HepG2 (cell line): ENCODE results near the gene PRDM11. TPM values are rescaled to one million over a fixed set of nuclear protein-coding genes. Genes with fewer than 3 reads are reported as not detected.

Experiments
- ATAC-seq: fragments of 200-7000 bp; cut with Tn5 transposase; 3 replicates; pipeline ENCODE4 v1.9.1; 2020; ENCODE audit warnings: mild to moderate bottlenecking, moderate library complexity
- BruUV-seq: library from RNA; stranded (reverse); fragments of 400-500 nt; replicated peaks from 2 replicates; lab custom pipeline; 2021; lab: Mats Ljungman, UMichigan
- CTCF ChIA-PET: fragments of 300-600 bp; formaldehyde crosslinking; extraction: SDS; loops from one replicate; lab custom pipeline; 2021; ENCODE audit warnings: low total read pairs, inconsistent platforms, low intra/inter-chr PET ratio; lab: Yijun Ruan, JAX
- POLR2A ChIA-PET: fragments of 350-600 bp; sonication (Branson Sonifier 250); formaldehyde crosslinking; loops from one replicate; lab custom pipeline; 2020; ENCODE audit warnings: antibody characterized with exemption, inconsistent platforms; lab: Yijun Ruan, JAX
- DNase-seq: peaks from one replicate; pipeline ENCODE4 v3.0.0-alpha.2; 2015; ENCODE audit warnings: low spot score
- FAIRE-seq: peaks from 3 replicates; lab custom pipeline; 2011; peaks lifted over from hg19 to GRCh38; lab: Jason Lieb, UNC
- H2AFZ ChIP-seq: one replicate; pipeline ENCODE4 v1.6.1; 2011; ENCODE audit warnings: low read length, inconsistent platforms
- H3K27ac ChIP-seq: fragments of 300-600 bp; 3 replicates; pipeline ENCODE4 v1.8.0; 2011; ENCODE audit warnings: mixed run types, mild to moderate bottlenecking, mixed read lengths, low read length, inconsistent platforms; ENCODE audit not compliant: insufficient read depth; ENCODE audit errors: extremely low read length
- H3K27me3 ChIP-seq, 2 experiments: fragments of 200-600 bp in 1 of 2; 2 replicates in 1 of 2; 3 replicates in 1 of 2; pipeline versions ENCODE4 v1.6.0 to v1.8.0; 2011; ENCODE audit warnings: low read length in 2 of 2, mild to moderate bottlenecking in 2 of 2, moderate library complexity in 2 of 2, inconsistent platforms in 1 of 2; ENCODE audit not compliant: insufficient read depth in 2 of 2, control insufficient read depth in 1 of 2
- H3K36me3 ChIP-seq, 2 experiments: fragments of 200-600 bp in 1 of 2; replicated peaks in 1 of 2; 2 replicates in 1 of 2; 3 replicates in 1 of 2; pipeline versions ENCODE4 v1.5.1 to v1.8.0; 2011; ENCODE audit warnings: low read length in 2 of 2, inconsistent platforms in 1 of 2; ENCODE audit not compliant: insufficient read depth in 2 of 2, control insufficient read depth in 1 of 2
- H3K4me1 ChIP-seq: 2 replicates; pipeline ENCODE4 v1.5.1; 2012; ENCODE audit warnings: low read length, inconsistent platforms; ENCODE audit not compliant: insufficient read depth
- H3K4me2 ChIP-seq: 2 replicates; pipeline ENCODE4 v1.6.0; 2011; ENCODE audit warnings: low read depth, low read length, inconsistent platforms
- H3K4me3 ChIP-seq, 3 experiments: fragments of 200-600 bp in 1 of 3; sonication (generic), shearing (Covaris generic) in 1 of 3; replicated peaks in 1 of 3; 2 replicates each; pipeline ENCODE4 v1.5.1; 2011 to 2016; ENCODE audit warnings: low read length in 3 of 3, inconsistent platforms in 2 of 3, low read depth in 2 of 3, mild to moderate bottlenecking in 2 of 3, control low read depth in 1 of 3, mixed read lengths in 1 of 3; ENCODE audit not compliant: insufficient read depth in 1 of 3
- H3K79me2 ChIP-seq: one replicate; pipeline ENCODE4 v1.6.1; 2011; ENCODE audit warnings: low read length, inconsistent platforms; ENCODE audit not compliant: insufficient read depth
- H3K9ac ChIP-seq: 2 replicates; pipeline ENCODE4 v1.6.0; 2011; ENCODE audit warnings: mild to moderate bottlenecking, low read depth, low read length, inconsistent platforms; ENCODE audit not compliant: insufficient read depth
- H3K9me3 ChIP-seq: 2 replicates; pipeline ENCODE4 v1.5.1; 2012; ENCODE audit warnings: mild to moderate bottlenecking, low read length
- H4K20me1 ChIP-seq: 2 replicates; pipeline ENCODE4 v1.6.0; 2011; ENCODE audit warnings: inconsistent platforms, mild to moderate bottlenecking, low read length, moderate library complexity; ENCODE audit not compliant: insufficient read depth
- BCL6 ChIP-seq: IDR thresholded peaks from 2 replicates; pipeline ENCODE4 v1.6.1; 2016; ENCODE audit warnings: missing genetic modification reagents, missing compliant biosample characterization
- CAMTA2 ChIP-seq: sonication (generic); formaldehyde crosslinking; IDR thresholded peaks from 2 replicates; pipeline ENCODE4 v1.4.0; 2020; ENCODE audit warnings: mild to moderate bottlenecking, missing genetic modification reagents, borderline replicate concordance
- LCORL ChIP-seq, 2 experiments: fragments of 450-650 bp in 1 of 2; sonication (generic) in 1 of 2; formaldehyde crosslinking in 1 of 2; IDR thresholded peaks; 2 replicates each; pipeline versions ENCODE4 v1.5.0 to v1.6.1; 2017 to 2020; ENCODE audit warnings: antibody characterized with exemption in 1 of 2, missing genetic modification reagents in 1 of 2
- MLXIP ChIP-seq: sonication (generic); formaldehyde crosslinking; IDR thresholded peaks from 2 replicates; pipeline ENCODE4 v1.9.0; 2021; ENCODE audit warnings: missing genetic modification reagents, borderline replicate concordance
- ZNF430 ChIP-seq: sonication (generic); formaldehyde crosslinking; IDR thresholded peaks from 2 replicates; pipeline ENCODE4 v1.9.0; 2021; ENCODE audit warnings: mild to moderate bottlenecking, missing genetic modification reagents
- ZNF652 ChIP-seq: IDR thresholded peaks from 2 replicates; pipeline ENCODE4 v1.6.1; 2016; ENCODE audit warnings: low read depth, borderline replicate concordance
- ZNF768 ChIP-seq: sonication (generic); formaldehyde crosslinking; IDR thresholded peaks from 2 replicates; pipeline ENCODE4 v1.4.0; 2020; ENCODE audit warnings: missing genetic modification reagents
- WGBS: methylation state at CpG from one replicate; pipeline ENCODE4 v1.1.6; 2017; ENCODE audit warnings: low lambda C conversion rate; 5-methylcytosine and 5-hydroxymethylcytosine counted together
- in situ Hi-C: cut with HindIII; loops from 2 replicates; pipeline ENCODE4 v1.10.0; 2017; ENCODE audit warnings: low pct_unique_long_range_greater_than_20kb; ENCODE audit not compliant: extremely low pct_ligation_motif_present
- intact Hi-C: fragments of 100-400 bp; cut with micrococcal nuclease; formaldehyde crosslinking; loops from one replicate; pipeline ENCODE4 v1.10.0; 2022; ENCODE audit not compliant: unreplicated experiment
- polyA plus RNA-seq, 8 experiments: library from polyadenylated mRNA; depleted of rRNA in 3 of 8; stranded (reverse) in 7 of 8; unstranded in 1 of 8; fragments of >200 nt; fragmentation: Illumina TruSeq in 4 of 8; extraction: Trizol in 4 of 8; gene quantifications; 2 replicates each; pipeline versions ENCODE4 v1.2.1 to v1.2.3, GENCODE V29; 2011 to 2016; ENCODE audit warnings: low read depth in 4 of 8, missing spikeins in 1 of 8, mixed read lengths in 1 of 8; ENCODE audit not compliant: insufficient read depth in 1 of 8
- total RNA-seq, 5 experiments: library from RNA; depleted of rRNA; stranded (reverse); fragments of >200 nt; fragmentation: Illumina TruSeq; extraction: Trizol; gene quantifications; 2 replicates each; pipeline ENCODE4 v1.2.3, GENCODE V29; 2016; ENCODE audit warnings: low read depth in 1 of 5

PRDM11 gene
- total and polyA plus RNA-seq, 2 of the 13 experiments (the other 11 are each of a cell fraction or from before 2014, with no cell fraction given) = 3.4 to 4.7 TPM

GRCh38 chr11:45169310-45170072, 23.1 kb downstream of the PRDM11 start:
- CTCF ChIA-PET = no interaction called here
- Histone ChIP-seq H3K27me3 (no peaks in the 10 kb centered on the region), H3K4me2 (no peak overlapping the region), H3K36me3 (no peaks in the 10 kb centered on the region), H4K20me1 (no peaks in the 10 kb centered on the region), H3K4me3 (no peak overlapping the region), H3K9ac (no peak overlapping the region), H3K27ac (no peak overlapping the region), H3K9me3 (no peaks in the 10 kb centered on the region), H3K4me1 (peaks cover 20% of the 10 kb centered on the region), H2AFZ (no peak overlapping the region), H3K79me2 (no peaks in the 10 kb centered on the region)
- WGBS = 85% methylated on average over 3 of the region's 3 CpGs
- ATAC-seq (no peak), FAIRE-seq (no peak), DNase-seq (no peak)
- intact Hi-C loops = no loop called here
- POLR2A ChIA-PET = no interaction called here
- peak; percentile 42; the same call in 1 of the 2 replicates for TF ChIP-seq ZNF768
- peak; percentile 42; the same call in 1 of the 2 replicates for TF ChIP-seq BCL6 (CRISPR knock-in tag)
- peak; percentile 67 for TF ChIP-seq ZNF652 (CRISPR knock-in tag)
- peak; percentile 51; the same call in 1 of the 2 replicates for TF ChIP-seq LCORL (IDR thresholded peaks at IDR 0.05)
- TF ChIP-seq LCORL (CRISPR knock-in tag; IDR thresholded peaks at IDR 0.05) = no peak
- TF ChIP-seq CAMTA2 = no peak
- in situ Hi-C loops = no loop called here
- BruUV-seq = no TSS peak

DNA sequence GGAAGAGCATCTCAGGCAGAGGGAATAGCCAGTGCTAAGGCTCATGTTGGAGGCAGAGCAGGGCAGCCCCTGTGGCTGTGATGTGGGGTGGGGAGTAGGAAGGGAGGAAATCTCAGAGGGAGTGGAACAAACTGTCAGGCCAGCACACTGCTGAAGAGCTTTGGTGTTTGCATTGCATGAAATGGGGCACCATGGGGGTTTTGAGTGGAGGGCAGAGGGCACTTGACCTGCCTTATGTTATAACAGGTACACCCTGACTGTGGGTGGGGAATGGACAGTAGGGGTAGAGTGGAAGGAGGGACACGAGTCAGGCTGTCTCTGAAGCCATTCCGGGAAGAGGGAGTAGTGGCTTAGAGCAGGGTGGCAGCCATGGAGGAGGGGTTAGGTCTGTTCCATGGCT, 24.0 kb downstream of the PRDM11 start:
- peaks cover 20% of the 10 kb centered on the region for H3K4me1 ChIP-seq
- FAIRE-seq (no peak), ATAC-seq (no peak), DNase-seq (no peak)
- no peaks in the 10 kb centered on the region for H3K79me2 ChIP-seq
- ChIA-PET POLR2A (no interaction called here), CTCF (no interaction called here)
- 31% methylated on average over 2 of the region's 2 CpGs for WGBS
- no peaks in the 10 kb centered on the region for H3K36me3 ChIP-seq
- no peaks in the 10 kb centered on the region for H3K9me3 ChIP-seq
- TF ChIP-seq ZNF430 (CRISPR knock-in tag) (no peak), MLXIP (no peak)
- BruUV-seq = no TSS peak
- H3K4me3 ChIP-seq = no peak overlapping the region
- in situ Hi-C loops (no loop called here), intact Hi-C loops (no loop called here)
- H3K4me2 ChIP-seq = no peak overlapping the region
- no peak overlapping the region for H2AFZ ChIP-seq
- no peak overlapping the region for H3K27ac ChIP-seq
- H4K20me1 ChIP-seq = no peaks in the 10 kb centered on the region
- no peak overlapping the region for H3K9ac ChIP-seq
- H3K27me3 ChIP-seq = no peaks in the 10 kb centered on the region
